Fibroblast of skin of abdomen (primary cell): ENCODE data around the gene C11orf21. TPM values are rescaled to one million over a fixed set of nuclear protein-coding genes. Genes with fewer than 3 reads are reported as not detected.
"Not testable (repeated sequence)": the region's sequence is repeated elsewhere in the genome, so short reads cannot be mapped to it uniquely, and the experiment has no call there.

Experiments used
- DNase-seq: peaks from one replicate; pipeline ENCODE4 v3.0.0-alpha.2; 2013
- polyA plus RNA-seq, 2 experiments: library from polyadenylated mRNA; unstranded; fragments of 120-200 nt; gene quantifications; one replicate each; pipeline ENCODE4 v1.2.1, GENCODE V29; 2013; ENCODE audit not compliant: insufficient read length in 2 of 2

Gene C11orf21
- polyA plus RNA-seq (2013, experiment 1 of 2; ENCODE audit: insufficient read length) = not detected
- not detected for polyA plus RNA-seq (2013, experiment 2 of 2; ENCODE audit: insufficient read length)

DNA sequence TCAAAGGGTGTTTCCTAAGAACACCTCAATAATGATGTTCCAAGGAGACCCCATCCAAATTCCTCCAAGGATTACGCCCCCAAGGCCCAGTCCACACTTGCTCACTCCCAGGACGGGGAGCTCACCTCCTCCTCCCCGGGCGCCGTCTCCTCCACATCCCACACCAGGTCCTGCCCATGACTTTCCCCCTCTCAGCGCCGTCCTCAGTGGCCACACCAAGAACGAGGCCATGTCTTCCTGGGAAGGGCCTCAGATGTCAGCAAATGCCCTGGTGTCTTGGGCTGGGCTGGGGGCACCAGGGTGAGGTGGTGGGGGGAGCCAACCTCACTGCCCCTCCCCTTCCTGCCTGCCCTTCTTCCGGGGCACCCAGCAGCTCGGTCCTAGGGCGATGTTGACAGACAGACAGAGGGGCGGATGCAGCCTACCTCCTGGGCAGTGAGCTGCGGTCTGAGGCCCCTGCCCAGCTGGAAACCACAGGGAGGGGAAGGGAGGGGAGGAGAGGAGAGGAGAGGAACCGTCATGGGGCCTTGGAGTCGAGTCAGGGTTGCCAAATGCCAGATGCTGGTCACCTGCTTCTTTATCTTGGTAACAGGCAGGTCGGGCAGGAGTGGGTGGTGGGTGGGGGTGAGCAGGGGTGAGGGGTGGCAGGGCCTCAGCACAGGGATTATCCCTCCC, at the start of gene C11orf21, which contains the start of gene TSPAN32:
Gene C11orf21 (minus strand): TSS at position 288 of the 675 bp plus-strand sequence. CDS start 110 bp downstream, at position 178.
Gene TSPAN32 (plus strand): TSS at position 383 of the 675 bp plus-strand sequence. CDS start 137 bp downstream, at position 520.
- peak; percentile 25 for DNase-seq

DNA sequence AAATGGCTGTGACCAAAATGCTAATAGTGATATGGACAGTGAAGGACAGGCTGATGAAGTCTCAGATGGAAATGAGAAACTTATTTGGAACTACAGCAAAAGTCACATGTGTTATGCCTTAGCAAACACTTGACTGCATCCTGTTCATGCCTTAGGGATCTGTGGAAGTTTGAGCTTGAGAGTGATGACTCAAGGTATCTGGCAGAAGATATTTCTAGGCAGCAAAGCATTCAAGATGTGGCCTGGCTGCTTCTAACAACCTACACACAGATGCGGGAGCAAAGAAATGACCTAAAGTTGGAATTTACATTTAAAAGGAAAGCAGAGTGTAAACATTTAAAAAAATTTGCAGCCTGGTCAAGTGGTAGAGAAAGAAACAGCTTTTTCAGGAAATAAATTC, 47.3 kb upstream of the C11orf21 start:
- peak; percentile 10 for DNase-seq

DNA sequence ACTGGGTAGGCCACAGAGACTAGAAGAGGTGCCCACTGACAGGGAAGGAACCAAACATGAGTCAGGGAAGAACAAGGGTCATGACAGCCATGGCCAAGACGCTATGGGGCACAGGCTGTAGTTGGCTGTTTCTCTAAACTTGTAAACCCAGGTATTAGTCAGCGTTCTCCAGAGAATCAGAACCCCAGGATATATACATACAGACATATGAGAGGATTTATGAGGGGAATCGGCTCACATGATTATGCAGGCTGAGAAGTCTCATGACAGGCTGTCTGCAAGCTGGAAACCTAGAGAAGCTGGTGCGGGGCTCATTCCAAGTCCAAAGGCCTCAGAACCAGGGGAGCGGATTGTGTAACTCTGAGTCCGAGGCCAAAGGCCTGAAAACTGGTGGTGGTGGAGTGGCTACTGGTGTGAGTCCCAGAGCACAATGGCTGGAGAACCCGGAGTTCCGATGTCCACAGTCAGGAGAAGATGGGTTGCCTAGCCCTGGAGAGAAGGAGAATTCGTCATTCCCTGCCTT, 45.7 kb upstream of the C11orf21 start:
- DNase-seq = no peak

GRCh38 chr11:2346586-2347307, 45.0 kb upstream of the C11orf21 start:
- DNase-seq = no peak

GRCh38 chr11:2346014-2346413, 44.3 kb upstream of the C11orf21 start:
- no peak for DNase-seq

DNA sequence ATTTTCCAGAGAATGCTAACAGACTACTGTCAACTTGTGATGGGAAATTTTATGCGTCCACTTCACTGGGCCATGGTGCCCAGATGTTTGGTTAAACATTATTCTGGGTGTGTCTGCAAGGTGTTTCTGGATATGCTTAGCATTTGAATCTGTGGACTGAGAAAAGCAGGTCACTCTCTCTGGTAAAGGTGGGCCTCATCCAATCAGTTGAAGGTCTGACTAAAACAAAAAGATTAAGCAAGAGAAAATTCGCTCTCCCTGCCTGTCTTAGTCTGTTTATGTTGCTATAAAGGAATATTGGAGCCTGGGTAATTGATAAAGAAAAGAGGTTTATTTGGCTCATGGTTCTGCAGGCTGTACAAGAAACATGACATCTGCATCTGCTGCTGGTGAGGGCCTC, 43.3 kb upstream of the C11orf21 start:
- no peak for DNase-seq

- no peak for DNase-seq
Measured at GRCh38 chr11:2343502-2343901, 41.8 kb upstream of the C11orf21 start.

GRCh38 chr11:2342981-2343380, 41.3 kb upstream of the C11orf21 start:
- DNase-seq = no peak

- DNase-seq = no peak
Measured at GRCh38 chr11:2342557-2342956, 40.8 kb upstream of the C11orf21 start.

- DNase-seq = not testable (repeated sequence)
Measured at GRCh38 chr11:2338760-2339159, 37.0 kb upstream of the C11orf21 start.

GRCh38 chr11:2335286-2335685, 33.6 kb upstream of the C11orf21 start:
- DNase-seq = not testable (repeated sequence)

DNA sequence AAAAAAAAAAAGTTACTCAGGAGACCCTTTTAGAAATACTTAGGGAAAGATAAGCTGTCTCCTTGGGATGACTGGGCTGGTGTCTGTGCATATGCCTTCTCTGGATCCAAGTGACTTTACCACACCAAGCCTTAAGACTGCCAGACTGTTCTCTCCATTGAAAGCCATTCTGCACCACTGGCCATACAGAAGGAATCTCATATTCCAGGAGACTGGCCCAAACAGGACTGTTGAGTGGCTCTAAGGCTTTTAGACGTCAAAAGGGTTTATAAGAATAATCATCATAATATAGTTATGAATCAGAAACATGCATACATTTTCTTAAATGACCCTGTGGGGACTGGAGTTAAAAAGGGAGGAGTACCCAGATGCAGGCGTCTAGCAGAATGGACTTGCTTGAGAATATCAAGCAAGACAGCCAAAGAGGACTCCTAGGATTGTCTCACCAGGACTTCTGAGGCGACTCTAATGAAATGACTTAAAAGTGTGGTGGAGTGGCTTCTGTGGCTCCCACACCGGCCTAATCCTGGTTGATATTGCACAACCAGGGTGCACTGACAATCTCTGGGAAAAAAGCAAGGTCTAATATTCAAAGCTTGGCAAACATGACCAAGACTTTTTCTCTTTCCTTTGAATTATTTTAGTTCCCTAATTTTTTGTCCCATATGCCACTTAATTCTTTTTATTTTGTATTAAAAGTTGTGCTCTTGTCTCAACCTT, 31.9 kb upstream of the C11orf21 start:
- not testable (repeated sequence) for DNase-seq

DNA sequence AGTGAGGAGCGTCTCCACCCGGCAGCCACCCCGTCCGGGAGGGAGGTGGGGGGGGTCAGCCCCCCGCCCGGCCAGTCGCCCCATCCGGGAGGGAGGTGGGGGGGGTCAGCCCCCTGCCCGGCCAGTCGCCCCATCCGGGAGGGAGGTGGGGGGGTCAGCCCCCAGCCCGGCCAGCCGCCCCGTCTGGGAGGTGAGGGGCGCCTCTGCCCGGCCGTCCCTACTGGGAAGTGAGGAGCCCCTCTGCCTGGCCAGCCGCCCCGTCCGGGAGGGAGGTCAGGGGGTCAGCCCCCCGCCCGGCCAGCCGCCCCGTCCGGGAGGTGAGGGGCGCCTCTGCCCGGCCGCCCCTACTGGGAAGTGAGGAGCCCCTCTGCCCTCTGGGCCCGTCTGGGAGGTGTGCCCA, 30.9 kb upstream of the C11orf21 start:
- DNase-seq = not testable (repeated sequence)

DNA sequence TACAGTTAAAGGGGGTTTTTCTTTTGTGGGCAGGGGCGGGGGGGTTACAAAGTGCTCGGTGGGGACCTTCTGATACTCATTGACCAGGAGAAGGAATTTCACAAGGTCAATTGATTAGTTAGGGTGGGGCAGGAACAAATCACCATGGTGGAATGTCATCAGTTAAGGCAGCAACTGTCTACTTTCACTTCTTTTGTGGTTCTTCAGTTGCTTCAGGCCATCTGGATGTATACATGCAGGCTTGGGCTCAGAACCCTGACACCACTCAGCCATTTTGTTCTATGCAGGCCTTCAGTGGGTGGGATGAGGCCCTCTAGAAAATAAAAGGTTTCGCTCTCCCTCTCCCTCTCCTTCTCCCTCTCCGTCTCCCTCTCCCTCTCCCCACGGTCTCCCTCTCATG, 29.7 kb upstream of the C11orf21 start:
- no peak for DNase-seq

GRCh38 chr11:2330696-2331095, 29.0 kb upstream of the C11orf21 start:
- DNase-seq = no peak

DNA sequence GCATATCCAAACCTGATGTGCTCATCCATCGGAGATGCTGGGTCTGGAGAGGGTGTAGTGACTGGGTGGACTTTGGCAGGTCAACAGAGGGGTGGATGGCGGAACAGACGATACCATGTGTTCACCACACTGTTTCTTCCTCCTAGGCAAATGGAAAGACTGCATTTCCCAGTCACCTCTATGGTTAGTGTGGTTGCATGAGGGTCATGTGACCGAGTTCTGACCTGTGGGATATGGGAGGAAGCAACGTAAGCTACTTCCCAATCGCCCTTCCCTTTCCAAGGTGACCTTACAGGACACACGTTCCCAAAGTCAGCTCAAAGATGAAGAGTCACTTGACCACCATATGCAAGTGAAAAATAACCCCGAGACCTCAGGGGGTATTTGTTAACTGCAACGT, 27.8 kb upstream of the C11orf21 start:
- no peak for DNase-seq

DNA sequence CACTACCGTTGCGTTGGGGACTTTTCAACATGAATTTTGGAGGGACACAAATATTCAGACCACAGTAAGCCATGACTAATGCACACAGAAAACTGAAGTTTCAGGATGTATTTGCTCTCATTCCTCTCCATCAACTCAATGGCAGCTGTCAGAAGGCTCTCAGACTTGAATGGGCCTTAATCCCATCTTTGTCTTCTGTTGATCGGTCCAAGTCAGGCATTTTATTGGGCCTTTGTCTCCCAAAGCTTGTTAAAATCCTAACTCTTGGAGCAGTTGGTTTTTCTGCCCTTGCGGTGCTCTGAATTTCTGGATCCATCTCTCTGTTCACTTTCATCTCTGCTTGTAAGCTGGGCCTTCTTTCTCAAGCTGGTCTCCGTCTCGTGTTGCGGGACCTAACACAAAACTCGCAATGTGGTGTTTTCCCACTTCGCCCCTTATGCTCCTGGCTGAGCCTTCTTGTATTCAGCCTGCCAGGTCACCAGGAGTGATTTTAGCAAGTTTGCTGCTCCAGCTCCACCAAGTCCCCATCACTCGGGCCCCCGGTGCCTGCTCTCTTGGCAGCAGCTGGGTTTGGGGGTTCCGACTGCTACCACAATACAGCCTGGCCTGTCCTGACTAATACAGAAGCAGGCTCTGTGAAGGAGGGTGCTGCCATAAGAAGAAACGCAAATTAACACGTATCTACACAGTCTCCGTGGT, 27.1 kb upstream of the C11orf21 start:
- no peak for DNase-seq

- DNase-seq = no peak
Measured at GRCh38 chr11:2328021-2328420, 26.3 kb upstream of the C11orf21 start.

DNA sequence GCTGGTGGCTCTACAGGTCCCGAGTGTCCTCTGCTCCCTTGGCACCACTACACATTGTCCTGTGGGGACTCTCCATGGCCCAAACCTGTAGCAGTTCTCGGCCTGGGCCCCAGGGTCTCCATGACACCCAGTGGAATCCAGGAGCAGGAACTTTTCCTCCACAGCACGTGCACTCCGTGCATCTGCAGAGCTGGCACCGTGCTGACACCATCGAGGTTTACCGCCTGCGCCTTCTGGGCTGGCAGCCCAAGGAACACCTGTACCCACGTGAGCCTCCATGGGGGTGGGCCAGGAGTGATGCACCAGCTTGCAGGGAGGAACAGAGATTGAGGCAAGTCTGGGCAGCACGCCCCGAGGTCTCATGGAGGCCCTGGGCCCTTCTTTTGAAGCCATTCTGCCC, 25.3 kb upstream of the C11orf21 start:
- DNase-seq = no peak

DNA sequence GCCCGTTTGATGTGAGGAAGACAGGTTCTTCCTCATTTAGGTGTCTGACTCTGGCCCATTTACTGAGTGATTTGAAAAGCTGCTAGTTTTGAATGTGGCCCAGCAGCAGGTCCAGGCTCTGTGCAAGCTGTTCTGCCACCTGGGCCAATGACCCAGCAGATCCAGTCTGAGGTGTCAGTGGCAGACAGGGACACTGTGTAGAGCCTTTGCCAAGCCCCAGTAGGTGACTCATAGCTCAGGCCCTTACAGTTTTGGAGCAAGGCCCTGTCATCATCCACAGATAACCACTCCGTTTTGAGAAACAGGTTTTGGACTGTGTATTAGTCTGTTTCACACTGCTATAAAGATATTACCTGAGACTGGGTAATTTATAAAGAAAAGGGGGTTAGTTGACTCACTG, 24.0 kb upstream of the C11orf21 start:
- DNase-seq = no peak

GRCh38 chr11:2325123-2325522, 23.4 kb upstream of the C11orf21 start:
- no peak for DNase-seq

- no peak for DNase-seq
Measured at GRCh38 chr11:2321311-2321683, 19.6 kb upstream of the C11orf21 start.
